ENCODE results near the gene ROBO4.

GRCh38 chr11:124837491-124837856 lies 60.2 kb downstream of the ROBO4 start:
- TF ChIP-seq POLR2A (IDR thresholded peaks at IDR 0.05) (no peak), CTCF (IDR thresholded peaks at IDR 0.05) (no peak)
